ENCODE data around the gene ETV6.

Gene ETV6

GRCh38 chr12:11891754-11892386 is 242.4 kb downstream of the ETV6 start:
- H3K4me3 ChIP-seq (replicated peaks; ENCODE audit: low read depth, low read length) = no peak overlapping the region
- DNase-seq (ENCODE audit: low read depth) = no peak
- TF ChIP-seq CTCF (IDR thresholded peaks at IDR 0.05; ENCODE audit: low read length, missing control alignments) = peak; percentile 40

GRCh38 chr12:11893998-11894397 is 244.5 kb downstream of the ETV6 start:
- H3K4me3 ChIP-seq (replicated peaks; ENCODE audit: low read depth, low read length) = no peak overlapping the region
- no peak for DNase-seq (ENCODE audit: low read depth)
- TF ChIP-seq CTCF (IDR thresholded peaks at IDR 0.05; ENCODE audit: low read length, missing control alignments) = no peak

GRCh38 chr12:11894890-11895289 is 245.4 kb downstream of the ETV6 start:
- H3K4me3 ChIP-seq (replicated peaks; ENCODE audit: low read depth, low read length) = no peak overlapping the region
- no peak for TF ChIP-seq CTCF (IDR thresholded peaks at IDR 0.05; ENCODE audit: low read length, missing control alignments)
- DNase-seq (ENCODE audit: low read depth) = no peak

- no peak overlapping the region for H3K4me3 ChIP-seq (replicated peaks; ENCODE audit: low read depth, low read length)
- DNase-seq (ENCODE audit: low read depth) = no peak
- TF ChIP-seq CTCF (IDR thresholded peaks at IDR 0.05; ENCODE audit: low read length, missing control alignments) = no peak
These were observed 246.1 kb downstream of the ETV6 start for GRCh38 chr12:11895421-11896078.

GRCh38 chr12:11896417-11896929 is 247.0 kb downstream of the ETV6 start:
- no peak for DNase-seq (ENCODE audit: low read depth)
- H3K4me3 ChIP-seq (replicated peaks; ENCODE audit: low read depth, low read length) = no peak overlapping the region
- TF ChIP-seq CTCF (IDR thresholded peaks at IDR 0.05; ENCODE audit: low read length, missing control alignments) = no peak

GRCh38 chr12:11897923-11898322 is 248.4 kb downstream of the ETV6 start:
- no peak overlapping the region for H3K4me3 ChIP-seq (replicated peaks; ENCODE audit: low read depth, low read length)
- TF ChIP-seq CTCF (IDR thresholded peaks at IDR 0.05; ENCODE audit: low read length, missing control alignments) = no peak
- no peak for DNase-seq (ENCODE audit: low read depth)
